ENCODE measurements around the gene SELENOF.
"Not testable (repeated sequence)": the region's sequence is repeated elsewhere in the genome, so short reads cannot be mapped to it uniquely, and the experiment has no call there.

The SELENOF gene

GRCh38 chr1:86915737-86916235, 1.9 kb upstream of the SELENOF start:
- no peak for DNase-seq

GRCh38 chr1:86914998-86915736, 1.2 kb upstream of the SELENOF start:
- DNase-seq, result peak; percentile 48 to 55

GRCh38 chr1:86914601-86914997, 673 bp upstream of the SELENOF start, which contains the start of gene HS2ST1:
Gene HS2ST1, plus strand, starts transcription at chr1:86914635.
- no peak for DNase-seq

- DNase-seq, result peak; percentile 27 to 44
These were observed 479 bp downstream of the SELENOF start for GRCh38 chr1:86913399-86913895.

GRCh38 chr1:86912281-86912900, 1.5 kb downstream of the SELENOF start:
- no peak for DNase-seq

GRCh38 chr1:86906419-86906818, 7.5 kb downstream of the SELENOF start:
- no peak for DNase-seq

GRCh38 chr1:86905875-86906274, 8.1 kb downstream of the SELENOF start:
- no peak for DNase-seq

GRCh38 chr1:86899401-86899800, 14.5 kb downstream of the SELENOF start:
- not testable (repeated sequence) for DNase-seq

- no peak for DNase-seq
These were observed 25.6 kb downstream of the SELENOF start for GRCh38 chr1:86888327-86888726.

- DNase-seq, result no peak
These were observed 26.3 kb downstream of the SELENOF start for GRCh38 chr1:86887479-86888162.

GRCh38 chr1:86875722-86876121, 38.2 kb downstream of the SELENOF start:
- no peak for DNase-seq

- no peak for DNase-seq
These were observed 41.8 kb downstream of the SELENOF start for GRCh38 chr1:86872086-86872485.

- no peak for DNase-seq
These were observed 42.9 kb downstream of the SELENOF start for GRCh38 chr1:86871001-86871400.

- DNase-seq, result no peak
These were observed 45.4 kb downstream of the SELENOF start for GRCh38 chr1:86868477-86868876.

GRCh38 chr1:86867278-86867677, 46.6 kb downstream of the SELENOF start:
- not testable (repeated sequence) for DNase-seq

- DNase-seq, result no peak
These were observed 47.3 kb downstream of the SELENOF start for GRCh38 chr1:86866665-86867064.

GRCh38 chr1:86865973-86866637, 47.8 kb downstream of the SELENOF start:
- DNase-seq, result no peak

GRCh38 chr1:86862920-86863319, 51.0 kb downstream of the SELENOF start:
- DNase-seq, result no peak

- DNase-seq, result no peak
These were observed 52.5 kb downstream of the SELENOF start for GRCh38 chr1:86861424-86861823.

- DNase-seq, result no peak
These were observed 53.5 kb downstream of the SELENOF start for GRCh38 chr1:86860424-86860823.

GRCh38 chr1:86860020-86860419, 53.9 kb downstream of the SELENOF start:
- no peak for DNase-seq

GRCh38 chr1:86858524-86859261, 55.2 kb downstream of the SELENOF start:
- DNase-seq, result no peak
